ENCODE data around the gene BBS9. TPM values are rescaled to one million over a fixed set of nuclear protein-coding genes. Genes with fewer than 3 reads are reported as not detected.

The BBS9 gene
- total RNA-seq, 1 donor = 33.3 TPM

GRCh38 chr7:33273356-33273755 lies 144.0 kb downstream of the BBS9 start:
- Histone ChIP-seq H3K27me3 (ENCODE audit: insufficient read depth, low read length) (no peaks in the 10 kb centered on the region), H3K27ac (ENCODE audit: low read depth, low read length) (no peak overlapping the region), H3K79me2 (ENCODE audit: insufficient read depth, low read length) (no peaks in the 10 kb centered on the region), H3K4me1 (ENCODE audit: insufficient read depth, low read length) (no peaks in the 10 kb centered on the region), H3K9me3 (ENCODE audit: low read depth, low read length) (peaks cover 4% of the 10 kb centered on the region), H4K20me1 (ENCODE audit: insufficient read depth, low read length) (no peaks in the 10 kb centered on the region), H2AFZ (ENCODE audit: low read length) (no peak overlapping the region), H3K4me3 (ENCODE audit: insufficient read depth, low read length) (no peak overlapping the region), H3K4me2 (ENCODE audit: insufficient read depth, low read length) (no peak overlapping the region), H3K36me3 (ENCODE audit: insufficient read depth, low read length) (no peaks in the 10 kb centered on the region)
- DNase-seq (ENCODE audit: insufficient read length, low spot score, missing footprints) = no peak
- TF ChIP-seq CTCF (IDR thresholded peaks at IDR 0.05; ENCODE audit: extremely low read depth, low read depth, low read length) = no peak

- Histone ChIP-seq H3K27me3 (ENCODE audit: insufficient read depth, low read length) (no peaks in the 10 kb centered on the region), H3K4me1 (ENCODE audit: insufficient read depth, low read length) (no peaks in the 10 kb centered on the region), H2AFZ (ENCODE audit: low read length) (no peak overlapping the region), H3K36me3 (ENCODE audit: insufficient read depth, low read length) (no peaks in the 10 kb centered on the region), H4K20me1 (ENCODE audit: insufficient read depth, low read length) (no peaks in the 10 kb centered on the region), H3K27ac (ENCODE audit: low read depth, low read length) (no peak overlapping the region), H3K9me3 (ENCODE audit: low read depth, low read length) (peaks cover 9% of the 10 kb centered on the region), H3K4me3 (ENCODE audit: insufficient read depth, low read length) (no peak overlapping the region), H3K4me2 (ENCODE audit: insufficient read depth, low read length) (no peak overlapping the region), H3K79me2 (ENCODE audit: insufficient read depth, low read length) (no peaks in the 10 kb centered on the region)
- TF ChIP-seq CTCF (IDR thresholded peaks at IDR 0.05; ENCODE audit: extremely low read depth, low read depth, low read length) = no peak
- DNase-seq (ENCODE audit: insufficient read length, low spot score, missing footprints) = no peak
Observed at GRCh38 chr7:33276325-33276724, 147.0 kb downstream of the BBS9 start.

GRCh38 chr7:33276729-33277128 lies 147.4 kb downstream of the BBS9 start:
- H3K4me2 ChIP-seq (ENCODE audit: insufficient read depth, low read length) = no peak overlapping the region
- no peak for DNase-seq (ENCODE audit: insufficient read length, low spot score, missing footprints)
- TF ChIP-seq CTCF (IDR thresholded peaks at IDR 0.05; ENCODE audit: extremely low read depth, low read depth, low read length) = no peak

GRCh38 chr7:33278095-33278494 lies 148.7 kb downstream of the BBS9 start:
- DNase-seq (ENCODE audit: insufficient read length, low spot score, missing footprints) = no peak

More at GRCh38 chr7:33276729-33277128, 147.4 kb downstream of the BBS9 start:
- Histone ChIP-seq H3K27ac (ENCODE audit: low read depth, low read length) (no peak overlapping the region), H3K79me2 (ENCODE audit: insufficient read depth, low read length) (no peaks in the 10 kb centered on the region), H3K27me3 (ENCODE audit: insufficient read depth, low read length) (no peaks in the 10 kb centered on the region), H3K36me3 (ENCODE audit: insufficient read depth, low read length) (no peaks in the 10 kb centered on the region), H2AFZ (ENCODE audit: low read length) (no peak overlapping the region), H3K4me3 (ENCODE audit: insufficient read depth, low read length) (no peak overlapping the region), H4K20me1 (ENCODE audit: insufficient read depth, low read length) (no peaks in the 10 kb centered on the region), H3K9me3 (ENCODE audit: low read depth, low read length) (peaks cover 9% of the 10 kb centered on the region), H3K4me1 (ENCODE audit: insufficient read depth, low read length) (no peaks in the 10 kb centered on the region)

More at GRCh38 chr7:33278095-33278494, 148.7 kb downstream of the BBS9 start:
- Histone ChIP-seq H3K9me3 (ENCODE audit: low read depth, low read length) (peaks cover 9% of the 10 kb centered on the region), H3K27ac (ENCODE audit: low read depth, low read length) (no peak overlapping the region), H3K27me3 (ENCODE audit: insufficient read depth, low read length) (no peaks in the 10 kb centered on the region), H2AFZ (ENCODE audit: low read length) (no peak overlapping the region), H3K4me1 (ENCODE audit: insufficient read depth, low read length) (no peaks in the 10 kb centered on the region), H3K36me3 (ENCODE audit: insufficient read depth, low read length) (no peaks in the 10 kb centered on the region), H3K4me3 (ENCODE audit: insufficient read depth, low read length) (no peak overlapping the region), H4K20me1 (ENCODE audit: insufficient read depth, low read length) (no peaks in the 10 kb centered on the region), H3K4me2 (ENCODE audit: insufficient read depth, low read length) (no peak overlapping the region), H3K79me2 (ENCODE audit: insufficient read depth, low read length) (no peaks in the 10 kb centered on the region)
- TF ChIP-seq CTCF (IDR thresholded peaks at IDR 0.05; ENCODE audit: extremely low read depth, low read depth, low read length) = no peak
